Measurements from ENCODE around the gene ST6GALNAC5.

GRCh38 chr1:77103486-77103885 lies 236.2 kb downstream of the ST6GALNAC5 start:
- no peak for TF ChIP-seq ELF1 (CRISPR knock-in tag; IDR thresholded peaks at IDR 0.05)
- no peak for TF ChIP-seq ZNF512 (CRISPR knock-in tag; IDR thresholded peaks at IDR 0.05)
- no peak for TF ChIP-seq ZKSCAN8 (CRISPR knock-in tag; IDR thresholded peaks at IDR 0.05; ENCODE audit: borderline replicate concordance)
- TF ChIP-seq FOXJ3 (CRISPR knock-in tag; IDR thresholded peaks at IDR 0.05; ENCODE audit: borderline replicate concordance): no peak
- TF ChIP-seq SOX6 (IDR thresholded peaks at IDR 0.05): no peak
- TF ChIP-seq SOX6 (CRISPR knock-in tag; IDR thresholded peaks at IDR 0.05): no peak
- TF ChIP-seq ZNF768 (CRISPR knock-in tag; IDR thresholded peaks at IDR 0.05): no peak
- TF ChIP-seq PRDM15 (CRISPR knock-in tag; IDR thresholded peaks at IDR 0.05): no peak
- no peak for TF ChIP-seq SRF (IDR thresholded peaks at IDR 0.05; ENCODE audit: low read depth, low read length)
- no peak for TF ChIP-seq ZNF138 (CRISPR knock-in tag; IDR thresholded peaks at IDR 0.05; ENCODE audit: low read depth)
- TF ChIP-seq ESRRA (CRISPR knock-in tag; IDR thresholded peaks at IDR 0.05; ENCODE audit: low read depth): no peak
- TF ChIP-seq, protein P1, sequence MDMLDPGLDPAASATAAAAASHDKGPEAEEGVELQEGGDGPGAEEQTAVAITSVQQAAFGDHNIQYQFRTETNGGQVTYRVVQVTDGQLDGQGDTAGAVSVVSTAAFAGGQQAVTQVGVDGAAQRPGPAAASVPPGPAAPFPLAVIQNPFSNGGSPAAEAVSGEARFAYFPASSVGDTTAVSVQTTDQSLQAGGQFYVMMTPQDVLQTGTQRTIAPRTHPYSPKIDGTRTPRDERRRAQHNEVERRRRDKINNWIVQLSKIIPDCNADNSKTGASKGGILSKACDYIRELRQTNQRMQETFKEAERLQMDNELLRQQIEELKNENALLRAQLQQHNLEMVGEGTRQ (IDR thresholded peaks at IDR 0.05; ENCODE audit: low read depth, low read length): no peak
- TF ChIP-seq, protein P1 (CRISPR knock-in tag; IDR thresholded peaks at IDR 0.05; ENCODE audit: borderline replicate concordance): no peak

Measured in HepG2 (cell line).